Small intestine (tissue), 7 donors: Measurements from ENCODE around the gene PTGES2. TPM values are rescaled to one million over a fixed set of nuclear protein-coding genes. Genes with fewer than 3 reads are reported as not detected.
A peak's percentile ranks its signal among the peaks of the same experiment; 100 is the strongest.

Experiments used
- DNase-seq, 2 donors: peaks; one replicate each; pipeline versions ENCODE4 v3.0.0 to v3.0.0-alpha.2; 2013
- FAIRE-seq: peaks from 2 replicates; lab custom pipeline; 2012; peaks lifted over from hg19 to GRCh38; lab: Jason Lieb, UNC
- H3K27ac ChIP-seq, 3 donors: one replicate each; pipeline ENCODE4 v1.5.1; 2013; ENCODE audit warnings: low read length in 2 of 3, mild to moderate bottlenecking in 2 of 3, control low read depth in 1 of 3, inconsistent platforms in 1 of 3, low read depth in 1 of 3, moderate library complexity in 1 of 3
- H3K27me3 ChIP-seq, 3 donors: one replicate each; pipeline ENCODE4 v1.6.1; 2013; ENCODE audit warnings: low read length in 3 of 3, inconsistent platforms in 1 of 3; ENCODE audit not compliant: control insufficient read depth in 3 of 3, insufficient read depth in 3 of 3
- H3K36me3 ChIP-seq, 3 donors: one replicate each; pipeline ENCODE4 v1.6.1; 2013; ENCODE audit warnings: low read length in 3 of 3, inconsistent platforms in 1 of 3, low read depth in 1 of 3, mild to moderate bottlenecking in 1 of 3, moderate library complexity in 1 of 3; ENCODE audit not compliant: control insufficient read depth in 3 of 3, insufficient read depth in 2 of 3
- H3K4me1 ChIP-seq, 3 donors: one replicate each; pipeline ENCODE4 v1.6.1; 2013; ENCODE audit warnings: low read length in 2 of 3, inconsistent platforms in 1 of 3, low read depth in 1 of 3, mild to moderate bottlenecking in 1 of 3, moderate library complexity in 1 of 3; ENCODE audit not compliant: control insufficient read depth in 3 of 3, insufficient read depth in 2 of 3
- H3K4me3 ChIP-seq, 3 donors: one replicate each; pipeline ENCODE4 v1.5.1; 2013; ENCODE audit warnings: low read length in 3 of 3, control low read depth in 1 of 3, inconsistent platforms in 1 of 3, low read depth in 1 of 3, mild to moderate bottlenecking in 1 of 3, moderate library complexity in 1 of 3
- H3K9me3 ChIP-seq, 2 donors: one replicate each; pipeline ENCODE4 v1.6.1; 2013; ENCODE audit warnings: low read depth in 1 of 2, low read length in 1 of 2; ENCODE audit not compliant: control insufficient read depth in 2 of 2, insufficient read depth in 1 of 2
- WGBS, 3 donors: extraction: QIAGEN DNeasy Blood & Tissue Kit; methylation state at CpG; one replicate each; pipeline ENCODE4 v1.1.7; 2013; 5-methylcytosine and 5-hydroxymethylcytosine counted together
- polyA plus RNA-seq, 4 donors: library from polyadenylated mRNA; stranded (reverse) in 3 of 4; unstranded in 1 of 4; fragments of 200-250 nt in 3 of 4; fragments of 120-200 nt in 1 of 4; gene quantifications; one replicate each; pipeline versions ENCODE4 v1.2.1 to v1.2.3, GENCODE V29; 2013
- donor health status: healthy with polysubstance abuse.
- donor health status: control.
- donor health status: control.
- donor health status: Bipolar disorder and iron deficiency.
- donor health status: healthy.

The PTGES2 gene
- polyA plus RNA-seq, 4 donors: 47.7 to 99.7 (median 76.0) TPM

DNA sequence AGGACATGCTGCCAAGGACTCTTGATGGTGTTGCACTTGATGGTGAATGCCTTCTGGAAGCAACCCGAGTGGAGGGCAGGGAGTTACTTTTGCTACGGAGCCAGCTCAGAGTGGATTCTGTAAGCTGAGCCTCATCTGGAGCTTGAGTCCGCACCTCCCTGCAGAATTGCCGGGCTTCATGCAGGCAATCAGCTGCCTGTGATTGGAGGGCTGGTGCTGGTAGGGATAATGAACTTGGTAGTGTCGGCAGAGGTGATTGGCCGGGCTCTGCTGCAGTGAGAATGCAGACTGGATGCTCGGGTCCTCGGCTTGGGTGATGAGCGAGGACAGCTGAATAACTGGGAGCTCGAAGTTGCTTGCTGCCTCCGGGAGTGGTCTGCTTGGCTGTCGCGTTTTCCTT lies 36.4 kb downstream of the PTGES2 start:
- DNase-seq (peak in 1 of 2 donors; percentile 58), FAIRE-seq (no peak)
- H3K27ac ChIP-seq: peak overlapping the region in 1 of 3 donors; percentile 26
- no peaks in the 10 kb centered on the region for H3K9me3 ChIP-seq
- H3K36me3 ChIP-seq: peaks cover 0 to 27% (median 2%) of the 10 kb centered on the region in 3 donors
- H3K4me1 ChIP-seq: peaks cover 0 to 23% (median 6%) of the 10 kb centered on the region in 3 donors
- no peaks in the 10 kb centered on the region for H3K27me3 ChIP-seq
- 63 to 89% (median 81%) methylated on average over 13 of the region's 13 CpGs for WGBS, 3 donors
- H3K4me3 ChIP-seq: no peak overlapping the region

DNA sequence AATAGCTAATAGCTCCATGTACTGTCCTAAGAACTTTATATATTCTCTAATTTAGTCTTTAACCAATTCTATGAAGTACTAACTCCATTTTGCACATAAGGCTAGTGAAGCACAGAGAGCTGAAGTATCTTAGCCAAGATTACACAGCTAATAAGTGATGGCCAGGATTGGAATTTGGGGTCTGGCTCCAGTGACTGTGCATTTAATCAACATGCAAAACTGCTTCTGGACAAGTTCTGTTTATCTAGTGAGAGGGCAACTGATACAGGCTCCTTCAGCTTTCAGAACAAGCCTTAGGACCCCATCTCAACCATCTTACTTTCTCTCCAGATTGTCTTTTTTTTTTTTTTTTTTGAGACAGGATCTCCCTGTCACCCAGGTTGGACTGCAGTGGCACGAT lies 38.2 kb downstream of the PTGES2 start:
- no peak overlapping the region for H3K4me3 ChIP-seq
- no peak for FAIRE-seq
- no peaks in the 10 kb centered on the region for H3K27me3 ChIP-seq
- peaks cover 0 to 23% (median 4%) of the 10 kb centered on the region in 3 donors for H3K36me3 ChIP-seq
- DNase-seq: no peak
- peaks cover 0 to 21% (median 4%) of the 10 kb centered on the region in 3 donors for H3K4me1 ChIP-seq
- 86 to 100% (median 90%) methylated on average over 1 of the region's 1 CpG for WGBS, 3 donors
- no peaks in the 10 kb centered on the region for H3K9me3 ChIP-seq
- H3K27ac ChIP-seq: no peak overlapping the region

DNA sequence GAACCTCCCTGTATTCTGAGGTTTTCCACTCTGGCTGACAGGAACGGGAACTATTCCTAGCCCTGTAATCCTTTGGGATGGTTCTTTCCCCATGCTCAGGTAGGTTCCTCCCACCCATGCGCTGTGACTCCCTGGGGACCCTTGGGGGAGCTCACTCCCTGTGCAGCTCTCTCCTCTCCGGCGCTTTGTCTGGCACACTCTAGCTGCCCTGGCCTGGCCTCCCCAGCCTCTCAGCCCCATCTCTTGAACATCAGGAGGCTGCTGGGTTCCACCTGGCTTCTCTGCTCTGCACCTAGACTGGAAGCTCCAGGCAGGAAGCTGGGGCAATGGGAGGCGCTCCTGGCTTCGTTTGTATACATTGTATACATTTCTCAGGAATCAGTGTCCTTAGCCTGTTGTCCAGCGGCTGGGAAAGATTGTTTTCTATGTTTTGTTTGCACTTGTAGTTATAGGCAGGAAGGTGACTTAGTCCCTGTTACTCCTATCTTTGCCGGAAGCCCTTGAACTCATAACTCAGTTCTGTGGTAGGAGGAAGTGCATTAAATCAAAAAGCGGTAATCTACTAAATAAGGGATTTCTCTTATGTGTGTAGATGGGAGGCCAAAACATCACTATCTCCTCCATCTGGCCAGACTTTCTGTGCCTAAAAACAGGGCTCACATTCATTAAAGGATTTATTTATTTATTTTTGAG lies 39.1 kb downstream of the PTGES2 start:
- 73 to 80% (median 78%) methylated on average over 9 of the region's 9 CpGs for WGBS, 3 donors
- H3K27ac ChIP-seq: peak overlapping the region in 2 of 3 donors; percentile 41 to 68
- H3K36me3 ChIP-seq: peaks cover 0 to 21% (median 4%) of the 10 kb centered on the region in 3 donors
- no peak overlapping the region for H3K4me3 ChIP-seq
- H3K9me3 ChIP-seq: no peaks in the 10 kb centered on the region
- no peak for DNase-seq
- peaks cover 0 to 17% (median 2%) of the 10 kb centered on the region in 3 donors for H3K4me1 ChIP-seq
- no peaks in the 10 kb centered on the region for H3K27me3 ChIP-seq
- no peak for FAIRE-seq

GRCh38 chr9:128087262-128087661 lies 40.3 kb downstream of the PTGES2 start:
- peaks cover 1 to 20% (median 4%) of the 10 kb centered on the region in 3 donors for H3K36me3 ChIP-seq
- FAIRE-seq: no peak
- DNase-seq: no peak
- H3K9me3 ChIP-seq: no peaks in the 10 kb centered on the region
- WGBS, 3 donors: 81 to 92% (median 87%) methylated on average over 10 of the region's 10 CpGs
- H3K4me3 ChIP-seq: no peak overlapping the region
- H3K27me3 ChIP-seq: no peaks in the 10 kb centered on the region
- H3K4me1 ChIP-seq: peaks cover 0 to 17% (median 0%) of the 10 kb centered on the region in 3 donors
- H3K27ac ChIP-seq: peak overlapping the region in 1 of 3 donors; percentile 68

- Histone ChIP-seq H3K36me3 (peaks cover 2 to 13% (median 4%) of the 10 kb centered on the region in 3 donors), H3K9me3 (no peaks in the 10 kb centered on the region), H3K27ac (no peak overlapping the region), H3K4me1 (peaks cover 1 to 29% (median 5%) of the 10 kb centered on the region in 3 donors), H3K27me3 (no peaks in the 10 kb centered on the region), H3K4me3 (no peak overlapping the region)
- WGBS, 3 donors: 58 to 78% (median 66%) methylated on average over 4 of the region's 4 CpGs
- DNase-seq (peak; percentile 32 to 52), FAIRE-seq (no peak)
These were observed 41.6 kb downstream of the PTGES2 start for GRCh38 chr9:128085943-128086342.

GRCh38 chr9:128084746-128085145 lies 42.8 kb downstream of the PTGES2 start:
- Histone ChIP-seq H3K27me3 (no peaks in the 10 kb centered on the region), H3K9me3 (no peaks in the 10 kb centered on the region), H3K27ac (peak overlapping the region in 1 of 3 donors; percentile 38), H3K36me3 (peaks cover 2 to 13% (median 4%) of the 10 kb centered on the region in 3 donors), H3K4me3 (no peak overlapping the region), H3K4me1 (peaks cover 2 to 41% (median 6%) of the 10 kb centered on the region in 3 donors)
- WGBS, 3 donors: 90 to 95% (median 93%) methylated on average over 4 of the region's 4 CpGs
- no peak for DNase-seq
- FAIRE-seq: no peak

- no peak overlapping the region for H3K4me3 ChIP-seq
- H3K27ac ChIP-seq: peak overlapping the region; percentile 5 to 20 (median 9)
- 69 to 77% (median 73%) methylated on average over 7 of the region's 7 CpGs for WGBS, 3 donors
- H3K4me1 ChIP-seq: peaks cover 2 to 53% (median 8%) of the 10 kb centered on the region in 3 donors
- no peak for FAIRE-seq
- peaks cover 2 to 7% (median 2%) of the 10 kb centered on the region in 3 donors for H3K36me3 ChIP-seq
- DNase-seq: no peak
- no peaks in the 10 kb centered on the region for H3K27me3 ChIP-seq
- no peaks in the 10 kb centered on the region for H3K9me3 ChIP-seq
These were observed 45.4 kb downstream of the PTGES2 start for GRCh38 chr9:128082151-128082550.

DNA sequence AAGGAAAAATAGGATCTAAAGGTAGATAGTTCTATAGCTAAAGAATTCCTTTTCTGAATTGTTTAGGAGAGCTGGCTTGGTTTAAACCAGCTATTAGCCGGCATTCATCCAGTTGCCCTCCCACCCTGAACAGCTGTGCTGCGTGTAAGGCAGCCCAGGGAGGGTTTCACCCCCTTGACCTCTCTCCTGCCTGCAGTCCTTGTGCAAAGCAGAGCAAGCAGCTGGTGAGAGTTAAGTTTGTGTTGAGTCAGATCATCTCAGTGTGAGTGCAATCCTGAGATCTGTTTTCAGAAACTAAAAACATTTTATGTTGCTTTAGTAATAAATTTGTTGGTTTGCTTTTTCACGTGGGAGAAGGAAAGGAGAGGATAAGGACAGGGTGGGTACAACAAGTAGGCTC lies 46.5 kb downstream of the PTGES2 start:
- Histone ChIP-seq H3K27me3 (no peaks in the 10 kb centered on the region), H3K4me3 (no peak overlapping the region), H3K27ac (peak overlapping the region in 2 of 3 donors; percentile 43 to 84), H3K36me3 (peaks cover 2 to 7% (median 2%) of the 10 kb centered on the region in 3 donors), H3K9me3 (no peaks in the 10 kb centered on the region), H3K4me1 (peaks cover 5 to 56% (median 8%) of the 10 kb centered on the region in 3 donors)
- 12 to 26% (median 24%) methylated on average over 3 of the region's 3 CpGs for WGBS, 3 donors
- FAIRE-seq (no peak), DNase-seq (peak in 1 of 2 donors; percentile 53)
